Measurements from ENCODE around the gene EDC4. TPM values are rescaled to one million over a fixed set of nuclear protein-coding genes. Genes with fewer than 3 reads are reported as not detected.

EDC4 gene
- total RNA-seq, 1 experiment from 2014 or later = 85.3 TPM

DNA sequence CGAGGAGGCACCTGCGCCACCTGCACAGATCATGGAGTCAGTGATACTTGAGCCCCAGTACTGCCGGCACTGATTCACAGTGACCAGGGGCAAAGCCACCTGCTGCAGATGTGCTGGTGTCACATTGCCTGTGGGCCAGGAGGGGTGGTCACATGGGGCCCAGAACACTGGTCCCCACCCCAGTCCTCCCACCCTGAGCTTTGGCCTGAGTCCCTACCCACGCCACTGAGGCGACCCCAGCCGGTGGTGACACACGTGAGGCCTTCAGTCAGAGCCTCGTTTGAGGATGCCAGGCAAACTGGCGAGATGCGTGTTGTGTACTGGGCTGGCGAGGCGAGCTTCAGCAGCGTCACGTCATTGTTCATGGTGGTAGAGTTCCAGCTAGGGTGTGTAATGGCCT is 57.3 kb downstream of the EDC4 start:
- Histone ChIP-seq H3K27ac (ENCODE audit: low read length) (no peak overlapping the region), H3K9me3 (ENCODE audit: control insufficient read depth, insufficient read depth, low read depth, low read length) (no peaks in the 10 kb centered on the region), H3K4me1 (ENCODE audit: control insufficient read depth, insufficient read depth, low read length) (no peaks in the 10 kb centered on the region), H3K27me3 (ENCODE audit: control insufficient read depth, insufficient read depth, low read length) (no peaks in the 10 kb centered on the region), H3K36me3 (ENCODE audit: control insufficient read depth, insufficient read depth, low read length) (no peaks in the 10 kb centered on the region), H3K4me3 (ENCODE audit: low read depth in 2 of 2, low read length in 2 of 2) (no peak overlapping the region)
- ATAC-seq (no peak), DNase-seq (ENCODE audit: low read depth, low spot score) (no peak)
- no TSS peak for BruUV-seq (replicated peaks)
- in situ Hi-C loops (cut with HindIII; ENCODE audit: low pct_unique_long_range_greater_than_20kb, low sequenced_read_pairs) (no loop called here), intact Hi-C loops (cut with micrococcal nuclease; ENCODE audit: unreplicated experiment) (no loop called here)
- TF ChIP-seq, protein P1, sequence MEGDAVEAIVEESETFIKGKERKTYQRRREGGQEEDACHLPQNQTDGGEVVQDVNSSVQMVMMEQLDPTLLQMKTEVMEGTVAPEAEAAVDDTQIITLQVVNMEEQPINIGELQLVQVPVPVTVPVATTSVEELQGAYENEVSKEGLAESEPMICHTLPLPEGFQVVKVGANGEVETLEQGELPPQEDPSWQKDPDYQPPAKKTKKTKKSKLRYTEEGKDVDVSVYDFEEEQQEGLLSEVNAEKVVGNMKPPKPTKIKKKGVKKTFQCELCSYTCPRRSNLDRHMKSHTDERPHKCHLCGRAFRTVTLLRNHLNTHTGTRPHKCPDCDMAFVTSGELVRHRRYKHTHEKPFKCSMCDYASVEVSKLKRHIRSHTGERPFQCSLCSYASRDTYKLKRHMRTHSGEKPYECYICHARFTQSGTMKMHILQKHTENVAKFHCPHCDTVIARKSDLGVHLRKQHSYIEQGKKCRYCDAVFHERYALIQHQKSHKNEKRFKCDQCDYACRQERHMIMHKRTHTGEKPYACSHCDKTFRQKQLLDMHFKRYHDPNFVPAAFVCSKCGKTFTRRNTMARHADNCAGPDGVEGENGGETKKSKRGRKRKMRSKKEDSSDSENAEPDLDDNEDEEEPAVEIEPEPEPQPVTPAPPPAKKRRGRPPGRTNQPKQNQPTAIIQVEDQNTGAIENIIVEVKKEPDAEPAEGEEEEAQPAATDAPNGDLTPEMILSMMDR (IDR thresholded peaks at IDR 0.05) = no peak
- TF ChIP-seq TCF7L2 (IDR thresholded peaks at IDR 0.05; ENCODE audit: low read depth, low read length) (no peak), SIN3A (IDR thresholded peaks at IDR 0.05; ENCODE audit: borderline replicate concordance, insufficient read depth, low read depth, low read length) (no peak), POLR2AphosphoS5 (IDR thresholded peaks at IDR 0.05; ENCODE audit: low read depth, low read length) (no peak)
- TF ChIP-seq, protein P2, sequence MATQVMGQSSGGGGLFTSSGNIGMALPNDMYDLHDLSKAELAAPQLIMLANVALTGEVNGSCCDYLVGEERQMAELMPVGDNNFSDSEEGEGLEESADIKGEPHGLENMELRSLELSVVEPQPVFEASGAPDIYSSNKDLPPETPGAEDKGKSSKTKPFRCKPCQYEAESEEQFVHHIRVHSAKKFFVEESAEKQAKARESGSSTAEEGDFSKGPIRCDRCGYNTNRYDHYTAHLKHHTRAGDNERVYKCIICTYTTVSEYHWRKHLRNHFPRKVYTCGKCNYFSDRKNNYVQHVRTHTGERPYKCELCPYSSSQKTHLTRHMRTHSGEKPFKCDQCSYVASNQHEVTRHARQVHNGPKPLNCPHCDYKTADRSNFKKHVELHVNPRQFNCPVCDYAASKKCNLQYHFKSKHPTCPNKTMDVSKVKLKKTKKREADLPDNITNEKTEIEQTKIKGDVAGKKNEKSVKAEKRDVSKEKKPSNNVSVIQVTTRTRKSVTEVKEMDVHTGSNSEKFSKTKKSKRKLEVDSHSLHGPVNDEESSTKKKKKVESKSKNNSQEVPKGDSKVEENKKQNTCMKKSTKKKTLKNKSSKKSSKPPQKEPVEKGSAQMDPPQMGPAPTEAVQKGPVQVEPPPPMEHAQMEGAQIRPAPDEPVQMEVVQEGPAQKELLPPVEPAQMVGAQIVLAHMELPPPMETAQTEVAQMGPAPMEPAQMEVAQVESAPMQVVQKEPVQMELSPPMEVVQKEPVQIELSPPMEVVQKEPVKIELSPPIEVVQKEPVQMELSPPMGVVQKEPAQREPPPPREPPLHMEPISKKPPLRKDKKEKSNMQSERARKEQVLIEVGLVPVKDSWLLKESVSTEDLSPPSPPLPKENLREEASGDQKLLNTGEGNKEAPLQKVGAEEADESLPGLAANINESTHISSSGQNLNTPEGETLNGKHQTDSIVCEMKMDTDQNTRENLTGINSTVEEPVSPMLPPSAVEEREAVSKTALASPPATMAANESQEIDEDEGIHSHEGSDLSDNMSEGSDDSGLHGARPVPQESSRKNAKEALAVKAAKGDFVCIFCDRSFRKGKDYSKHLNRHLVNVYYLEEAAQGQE (IDR thresholded peaks at IDR 0.05; ENCODE audit: insufficient read depth in 1 of 2, low read depth in 2 of 2, low read length in 1 of 2) = no peak
- CTCF ChIA-PET = no interaction called here
- POLR2A ChIA-PET = no interaction called here

DNA sequence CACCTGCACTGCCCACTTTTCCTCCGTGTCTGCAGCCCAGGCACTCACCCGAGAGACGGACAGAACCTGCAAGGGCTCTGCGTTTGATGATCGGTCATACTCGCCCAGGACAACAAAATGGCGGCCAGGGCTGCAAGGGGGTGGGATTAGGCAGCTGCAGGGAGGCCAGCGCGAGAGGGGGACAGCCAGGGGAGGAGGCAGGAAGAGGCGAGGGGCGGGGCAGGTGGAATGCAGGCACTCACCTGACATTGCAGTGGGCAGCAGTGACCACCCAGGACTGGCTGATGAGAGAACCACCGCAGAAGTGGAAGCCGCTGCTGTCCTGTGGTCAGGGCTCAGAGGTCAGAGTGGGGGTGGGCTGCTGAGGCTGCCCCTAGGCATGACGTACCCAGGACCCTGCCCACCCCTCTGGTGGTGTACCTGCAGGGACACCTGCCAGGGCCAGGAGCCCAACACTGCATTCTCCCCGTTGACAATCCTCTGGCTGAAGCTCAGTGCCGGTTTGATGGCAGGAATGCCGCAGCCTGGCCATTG is 57.9 kb downstream of the EDC4 start:
- no peaks in the 10 kb centered on the region for H3K4me1 ChIP-seq (ENCODE audit: control insufficient read depth, insufficient read depth, low read length)
- no peaks in the 10 kb centered on the region for H3K36me3 ChIP-seq (ENCODE audit: control insufficient read depth, insufficient read depth, low read length)
- in situ Hi-C loops (cut with HindIII; ENCODE audit: low pct_unique_long_range_greater_than_20kb, low sequenced_read_pairs) = no loop called here
- no peak overlapping the region for H3K4me3 ChIP-seq (ENCODE audit: low read depth in 2 of 2, low read length in 2 of 2)
- BruUV-seq (replicated peaks) = no TSS peak
- intact Hi-C loops (cut with micrococcal nuclease; ENCODE audit: unreplicated experiment) = no loop called here
- no peaks in the 10 kb centered on the region for H3K9me3 ChIP-seq (ENCODE audit: control insufficient read depth, insufficient read depth, low read depth, low read length)
- ChIA-PET POLR2A (no interaction called here), CTCF (no interaction called here)
- DNase-seq (ENCODE audit: low read depth, low spot score) (no peak), ATAC-seq (no peak)
- TF ChIP-seq POLR2AphosphoS5 (IDR thresholded peaks at IDR 0.05; ENCODE audit: low read depth, low read length) = no peak
- TF ChIP-seq, protein P1 (IDR thresholded peaks at IDR 0.05) = no peak
- TF ChIP-seq, protein P2 (IDR thresholded peaks at IDR 0.05; ENCODE audit: insufficient read depth in 1 of 2, low read depth in 2 of 2, low read length in 1 of 2) = no peak
- no peak for TF ChIP-seq TCF7L2 (IDR thresholded peaks at IDR 0.05; ENCODE audit: low read depth, low read length)
- no peak for TF ChIP-seq SIN3A (IDR thresholded peaks at IDR 0.05; ENCODE audit: borderline replicate concordance, insufficient read depth, low read depth, low read length)
- no peaks in the 10 kb centered on the region for H3K27me3 ChIP-seq (ENCODE audit: control insufficient read depth, insufficient read depth, low read length)
- H3K27ac ChIP-seq (ENCODE audit: low read length) = no peak overlapping the region

All from Panc1 (cell line).